ENCODE data around the gene CMTM5. TPM values are rescaled to one million over a fixed set of nuclear protein-coding genes. Genes with fewer than 3 reads are reported as not detected.
"Not testable (repeated sequence)": the region's sequence is repeated elsewhere in the genome, so short reads cannot be mapped to it uniquely, and the experiment has no call there.

CMTM5 gene
- total and polyA plus RNA-seq, 10 donors = 1.3 to 13.0 (median 4.1) TPM

- H3K27ac ChIP-seq = no peak overlapping the region
- 80 to 100% (median 95%) methylated on average over 1 of the region's 1 CpG for WGBS, 5 donors
- no peaks in the 10 kb centered on the region for H3K4me1 ChIP-seq
- no peaks in the 10 kb centered on the region for H3K36me3 ChIP-seq
- peaks cover 0 to 25% (median 0%) of the 10 kb centered on the region in 7 donors for H3K27me3 ChIP-seq (replicated peaks in 1 of 7)
- no peak for DNase-seq
- intact Hi-C loops (cut with DNase I; ENCODE audit: low total_unique reads) = no loop called here
- TF ChIP-seq POLR2AphosphoS5 (IDR thresholded peaks at IDR 0.05) (no peak), POLR2A (IDR thresholded peaks at IDR 0.05) (no peak), CTCF (IDR thresholded peaks at IDR 0.05 in 8 of 11, conservative IDR thresholded peaks at IDR 0.05 in 3 of 11) (no peak)
- no peaks in the 10 kb centered on the region for H3K9me3 ChIP-seq
- no peak overlapping the region for H3K4me3 ChIP-seq
Measured at GRCh38 chr14:23386999-23387398, 10.2 kb downstream of the CMTM5 start.

GRCh38 chr14:23387916-23388882, 11.4 kb downstream of the CMTM5 start:
- Histone ChIP-seq H3K27me3 (replicated peaks in 1 of 7) (peaks cover 0 to 24% (median 0%) of the 10 kb centered on the region in 7 donors), H3K27ac (no peak overlapping the region), H3K36me3 (no peaks in the 10 kb centered on the region), H3K9me3 (no peaks in the 10 kb centered on the region), H3K4me3 (no peak overlapping the region), H3K4me1 (no peaks in the 10 kb centered on the region)
- 76 to 82% (median 77%) methylated on average over 26 of the region's 26 CpGs for WGBS, 5 donors
- no peak for DNase-seq
- TF ChIP-seq POLR2A (IDR thresholded peaks at IDR 0.05) (no peak), CTCF (IDR thresholded peaks at IDR 0.05 in 8 of 11, conservative IDR thresholded peaks at IDR 0.05 in 3 of 11) (no peak), POLR2AphosphoS5 (IDR thresholded peaks at IDR 0.05) (no peak)
- intact Hi-C loops (cut with DNase I; ENCODE audit: low total_unique reads) = no loop called here

- no peak for DNase-seq
- H3K4me3 ChIP-seq = no peak overlapping the region
- H3K27me3 ChIP-seq (replicated peaks in 1 of 7) = peaks cover 0 to 28% (median 0%) of the 10 kb centered on the region in 7 donors
- intact Hi-C loops (cut with DNase I; ENCODE audit: low total_unique reads) = no loop called here
- H3K27ac ChIP-seq = no peak overlapping the region
- WGBS, 5 donors = 79 to 95% (median 86%) methylated on average over 8 of the region's 8 CpGs
- H3K4me1 ChIP-seq = no peaks in the 10 kb centered on the region
- H3K36me3 ChIP-seq = no peaks in the 10 kb centered on the region
- no peaks in the 10 kb centered on the region for H3K9me3 ChIP-seq
- TF ChIP-seq POLR2A (IDR thresholded peaks at IDR 0.05) (no peak), POLR2AphosphoS5 (IDR thresholded peaks at IDR 0.05) (no peak), CTCF (IDR thresholded peaks at IDR 0.05 in 8 of 11, conservative IDR thresholded peaks at IDR 0.05 in 3 of 11) (no peak)
Measured at GRCh38 chr14:23388996-23389395, 12.2 kb downstream of the CMTM5 start.

- Histone ChIP-seq H3K27me3 (replicated peaks in 1 of 7) (peaks cover 0 to 28% (median 0%) of the 10 kb centered on the region in 7 donors), H3K36me3 (no peaks in the 10 kb centered on the region), H3K27ac (no peak overlapping the region), H3K4me1 (no peaks in the 10 kb centered on the region), H3K9me3 (no peaks in the 10 kb centered on the region), H3K4me3 (no peak overlapping the region)
- TF ChIP-seq POLR2A (IDR thresholded peaks at IDR 0.05) (no peak), CTCF (IDR thresholded peaks at IDR 0.05 in 8 of 11, conservative IDR thresholded peaks at IDR 0.05 in 3 of 11) (no peak), POLR2AphosphoS5 (IDR thresholded peaks at IDR 0.05) (no peak)
- DNase-seq = no peak
- intact Hi-C loops (cut with DNase I; ENCODE audit: low total_unique reads) = no loop called here
- 52 to 72% (median 63%) methylated on average over 12 of the region's 12 CpGs for WGBS, 5 donors
Measured at GRCh38 chr14:23389396-23389795, 12.6 kb downstream of the CMTM5 start.

- H3K4me3 ChIP-seq; intact Hi-C loops (cut with DNase I; ENCODE audit: low total_unique reads): not testable (repeated sequence)
Measured at GRCh38 chr14:23389871-23390270, 13.0 kb downstream of the CMTM5 start.

More at GRCh38 chr14:23389871-23390270, 13.0 kb downstream of the CMTM5 start:
- H3K27ac ChIP-seq, DNase-seq, H3K9me3 ChIP-seq, H3K36me3 ChIP-seq, H3K4me1 ChIP-seq: not testable (repeated sequence)
- 76 to 91% (median 85%) methylated on average over 3 to 7 of the region's 19 CpGs for WGBS, 5 donors
- peaks cover 0 to 28% (median 0%) of the 10 kb centered on the region in 7 donors for H3K27me3 ChIP-seq (replicated peaks in 1 of 7)

All from spleen (tissue), 11 donors.